Measurements from ENCODE around the gene PLPP3. TPM values are rescaled to one million over a fixed set of nuclear protein-coding genes. Genes with fewer than 3 reads are reported as not detected.

Gene PLPP3
- total RNA-seq, 1 experiment from 2014 or later, result 3.4 TPM

DNA sequence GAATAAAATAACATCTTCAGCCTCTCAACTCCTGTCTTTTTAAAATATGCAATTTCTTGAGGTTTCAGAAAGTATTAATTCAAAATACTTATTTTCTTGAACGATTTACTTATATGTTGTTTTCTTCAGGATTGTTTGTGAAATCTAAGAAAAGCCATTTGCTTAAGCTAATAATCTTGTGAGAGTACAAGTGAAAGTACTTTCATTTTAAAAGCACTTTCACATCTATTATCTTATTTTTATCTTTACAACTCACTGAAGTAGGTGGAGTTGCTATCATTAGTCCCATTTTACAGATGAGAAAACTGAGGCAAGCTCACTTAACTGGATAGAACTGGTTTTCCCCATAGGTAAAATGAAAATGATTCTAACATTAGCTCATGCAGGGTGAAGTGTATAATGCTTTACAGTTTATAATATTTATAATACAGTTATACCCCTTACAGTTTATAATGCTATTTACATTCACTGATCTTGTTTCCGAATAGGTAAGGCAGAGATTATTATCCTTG lies 4.7 kb upstream of the PLPP3 start:
- Histone ChIP-seq H2AFZ (ENCODE audit: low read depth, low read length, poor library complexity, severe bottlenecking) (no peak overlapping the region), H3K27me3 (ENCODE audit: insufficient read depth, low read length) (no peaks in the 10 kb centered on the region), H4K20me1 (ENCODE audit: insufficient read depth) (no peaks in the 10 kb centered on the region), H3K79me2 (ENCODE audit: insufficient read depth, low read length) (no peaks in the 10 kb centered on the region), H3K4me3 (replicated peaks in 1 of 2; ENCODE audit: low read depth in 1 of 2, low read length in 2 of 2) (no peak overlapping the region), H3K4me2 (ENCODE audit: low read length) (no peak overlapping the region), H3K4me1 (ENCODE audit: control insufficient read depth in 1 of 2, insufficient read depth in 2 of 2, low read length in 2 of 2) (peaks cover 2 to 8% of the 10 kb centered on the region in 2 experiments; a peak in 2 of 4 replicates), H3K27ac (ENCODE audit: low read depth, low read length) (no peak overlapping the region), H3K9ac (ENCODE audit: low read length) (no peak overlapping the region), H3K9me2 (ENCODE audit: insufficient read depth) (no peaks in the 10 kb centered on the region), H3K36me3 (ENCODE audit: control insufficient read depth in 1 of 2, insufficient read depth in 2 of 2, low read length in 2 of 2) (no peaks in the 10 kb centered on the region), H3K9me3 (ENCODE audit: control insufficient read depth in 1 of 2, insufficient read depth in 1 of 2, low read depth in 1 of 2, low read length in 2 of 2) (no peaks in the 10 kb centered on the region)
- POLR2A ChIA-PET, result no interaction called here
- no TSS peak for BruUV-seq (replicated peaks)
- DNase-seq (ENCODE audit: low read depth, low spot score) (no peak), ATAC-seq (no peak)
- intact Hi-C loops (cut with micrococcal nuclease), result loop anchor here (2.0 to 5.0 kb wide), 3 partner anchors 691 to 1442 kb away; no protein-coding TSS in a partner anchor
- TF ChIP-seq SRF (IDR thresholded peaks at IDR 0.05; ENCODE audit: low read depth) (no peak), JUND (IDR thresholded peaks at IDR 0.05) (no peak), ZNF274 (IDR thresholded peaks at IDR 0.05; ENCODE audit: low read depth, low read length) (no peak), POLR2AphosphoS5 (IDR thresholded peaks at IDR 0.05; ENCODE audit: low read depth, low read length) (no peak), POLR2A (IDR thresholded peaks at IDR 0.05; ENCODE audit: borderline replicate concordance, extremely low read depth, insufficient read depth, insufficient read length) (no peak), FOSL1 (IDR thresholded peaks at IDR 0.05; ENCODE audit: low read depth) (no peak), CEBPB (IDR thresholded peaks at IDR 0.05; ENCODE audit: low read depth) (no peak), EZH2 (IDR thresholded peaks at IDR 0.05) (no peak), EZH2phosphoT487 (IDR thresholded peaks at IDR 0.05; ENCODE audit: borderline replicate concordance) (no peak), ZFX (IDR thresholded peaks at IDR 0.05) (no peak), CBX3 (IDR thresholded peaks at IDR 0.05; ENCODE audit: low read depth) (no peak)
- TF ChIP-seq, protein P1, sequence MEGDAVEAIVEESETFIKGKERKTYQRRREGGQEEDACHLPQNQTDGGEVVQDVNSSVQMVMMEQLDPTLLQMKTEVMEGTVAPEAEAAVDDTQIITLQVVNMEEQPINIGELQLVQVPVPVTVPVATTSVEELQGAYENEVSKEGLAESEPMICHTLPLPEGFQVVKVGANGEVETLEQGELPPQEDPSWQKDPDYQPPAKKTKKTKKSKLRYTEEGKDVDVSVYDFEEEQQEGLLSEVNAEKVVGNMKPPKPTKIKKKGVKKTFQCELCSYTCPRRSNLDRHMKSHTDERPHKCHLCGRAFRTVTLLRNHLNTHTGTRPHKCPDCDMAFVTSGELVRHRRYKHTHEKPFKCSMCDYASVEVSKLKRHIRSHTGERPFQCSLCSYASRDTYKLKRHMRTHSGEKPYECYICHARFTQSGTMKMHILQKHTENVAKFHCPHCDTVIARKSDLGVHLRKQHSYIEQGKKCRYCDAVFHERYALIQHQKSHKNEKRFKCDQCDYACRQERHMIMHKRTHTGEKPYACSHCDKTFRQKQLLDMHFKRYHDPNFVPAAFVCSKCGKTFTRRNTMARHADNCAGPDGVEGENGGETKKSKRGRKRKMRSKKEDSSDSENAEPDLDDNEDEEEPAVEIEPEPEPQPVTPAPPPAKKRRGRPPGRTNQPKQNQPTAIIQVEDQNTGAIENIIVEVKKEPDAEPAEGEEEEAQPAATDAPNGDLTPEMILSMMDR (IDR thresholded peaks at IDR 0.05 in 2 of 3, conservative IDR thresholded peaks at IDR 0.05 in 1 of 3; ENCODE audit: borderline replicate concordance in 1 of 3, insufficient read depth in 1 of 3, low read depth in 2 of 3, low read length in 2 of 3), result no peak
- TF ChIP-seq, protein P2, sequence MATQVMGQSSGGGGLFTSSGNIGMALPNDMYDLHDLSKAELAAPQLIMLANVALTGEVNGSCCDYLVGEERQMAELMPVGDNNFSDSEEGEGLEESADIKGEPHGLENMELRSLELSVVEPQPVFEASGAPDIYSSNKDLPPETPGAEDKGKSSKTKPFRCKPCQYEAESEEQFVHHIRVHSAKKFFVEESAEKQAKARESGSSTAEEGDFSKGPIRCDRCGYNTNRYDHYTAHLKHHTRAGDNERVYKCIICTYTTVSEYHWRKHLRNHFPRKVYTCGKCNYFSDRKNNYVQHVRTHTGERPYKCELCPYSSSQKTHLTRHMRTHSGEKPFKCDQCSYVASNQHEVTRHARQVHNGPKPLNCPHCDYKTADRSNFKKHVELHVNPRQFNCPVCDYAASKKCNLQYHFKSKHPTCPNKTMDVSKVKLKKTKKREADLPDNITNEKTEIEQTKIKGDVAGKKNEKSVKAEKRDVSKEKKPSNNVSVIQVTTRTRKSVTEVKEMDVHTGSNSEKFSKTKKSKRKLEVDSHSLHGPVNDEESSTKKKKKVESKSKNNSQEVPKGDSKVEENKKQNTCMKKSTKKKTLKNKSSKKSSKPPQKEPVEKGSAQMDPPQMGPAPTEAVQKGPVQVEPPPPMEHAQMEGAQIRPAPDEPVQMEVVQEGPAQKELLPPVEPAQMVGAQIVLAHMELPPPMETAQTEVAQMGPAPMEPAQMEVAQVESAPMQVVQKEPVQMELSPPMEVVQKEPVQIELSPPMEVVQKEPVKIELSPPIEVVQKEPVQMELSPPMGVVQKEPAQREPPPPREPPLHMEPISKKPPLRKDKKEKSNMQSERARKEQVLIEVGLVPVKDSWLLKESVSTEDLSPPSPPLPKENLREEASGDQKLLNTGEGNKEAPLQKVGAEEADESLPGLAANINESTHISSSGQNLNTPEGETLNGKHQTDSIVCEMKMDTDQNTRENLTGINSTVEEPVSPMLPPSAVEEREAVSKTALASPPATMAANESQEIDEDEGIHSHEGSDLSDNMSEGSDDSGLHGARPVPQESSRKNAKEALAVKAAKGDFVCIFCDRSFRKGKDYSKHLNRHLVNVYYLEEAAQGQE (IDR thresholded peaks at IDR 0.05; ENCODE audit: low read depth), result no peak
- TF ChIP-seq, protein P3, sequence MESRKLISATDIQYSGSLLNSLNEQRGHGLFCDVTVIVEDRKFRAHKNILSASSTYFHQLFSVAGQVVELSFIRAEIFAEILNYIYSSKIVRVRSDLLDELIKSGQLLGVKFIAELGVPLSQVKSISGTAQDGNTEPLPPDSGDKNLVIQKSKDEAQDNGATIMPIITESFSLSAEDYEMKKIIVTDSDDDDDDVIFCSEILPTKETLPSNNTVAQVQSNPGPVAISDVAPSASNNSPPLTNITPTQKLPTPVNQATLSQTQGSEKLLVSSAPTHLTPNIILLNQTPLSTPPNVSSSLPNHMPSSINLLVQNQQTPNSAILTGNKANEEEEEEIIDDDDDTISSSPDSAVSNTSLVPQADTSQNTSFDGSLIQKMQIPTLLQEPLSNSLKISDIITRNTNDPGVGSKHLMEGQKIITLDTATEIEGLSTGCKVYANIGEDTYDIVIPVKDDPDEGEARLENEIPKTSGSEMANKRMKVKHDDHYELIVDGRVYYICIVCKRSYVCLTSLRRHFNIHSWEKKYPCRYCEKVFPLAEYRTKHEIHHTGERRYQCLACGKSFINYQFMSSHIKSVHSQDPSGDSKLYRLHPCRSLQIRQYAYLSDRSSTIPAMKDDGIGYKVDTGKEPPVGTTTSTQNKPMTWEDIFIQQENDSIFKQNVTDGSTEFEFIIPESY (IDR thresholded peaks at IDR 0.05; ENCODE audit: extremely low read depth, insufficient replicate concordance, low read length), result no peak
- TF ChIP-seq, protein P4, sequence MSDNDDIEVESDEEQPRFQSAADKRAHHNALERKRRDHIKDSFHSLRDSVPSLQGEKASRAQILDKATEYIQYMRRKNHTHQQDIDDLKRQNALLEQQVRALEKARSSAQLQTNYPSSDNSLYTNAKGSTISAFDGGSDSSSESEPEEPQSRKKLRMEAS (IDR thresholded peaks at IDR 0.05), result no peak
- CTCF ChIA-PET, result interaction anchor here (0.8 to 3.2 kb wide), 14 partner anchors 24 to 1639 kb away, joined by 3 to 23 read pairs (median 6); no protein-coding TSS in a partner anchor
- RAD21 ChIA-PET (ENCODE audit: low non-redundant PET in 1 of 2, low total read pairs in 2 of 2, uncharacterized antibody in 2 of 2, unreplicated experiment in 2 of 2), result interaction anchor here in 1 of 2 experiments (1.7 kb wide), 1 partner anchor 105 kb away, joined by 3 read pairs; no protein-coding TSS in a partner anchor
